GM15510 (cell line): ENCODE measurements around the gene UNC13D.
A peak's percentile ranks its signal among the peaks of the same experiment; 100 is the strongest.

Source experiments
- POLR2A ChIP-seq: IDR thresholded peaks from 3 replicates; pipeline ENCODE4 v1.6.1; 2011; ENCODE audit warnings: borderline replicate concordance; ENCODE audit not compliant: insufficient read length; ENCODE audit errors: extremely low read depth

The UNC13D gene

DNA sequence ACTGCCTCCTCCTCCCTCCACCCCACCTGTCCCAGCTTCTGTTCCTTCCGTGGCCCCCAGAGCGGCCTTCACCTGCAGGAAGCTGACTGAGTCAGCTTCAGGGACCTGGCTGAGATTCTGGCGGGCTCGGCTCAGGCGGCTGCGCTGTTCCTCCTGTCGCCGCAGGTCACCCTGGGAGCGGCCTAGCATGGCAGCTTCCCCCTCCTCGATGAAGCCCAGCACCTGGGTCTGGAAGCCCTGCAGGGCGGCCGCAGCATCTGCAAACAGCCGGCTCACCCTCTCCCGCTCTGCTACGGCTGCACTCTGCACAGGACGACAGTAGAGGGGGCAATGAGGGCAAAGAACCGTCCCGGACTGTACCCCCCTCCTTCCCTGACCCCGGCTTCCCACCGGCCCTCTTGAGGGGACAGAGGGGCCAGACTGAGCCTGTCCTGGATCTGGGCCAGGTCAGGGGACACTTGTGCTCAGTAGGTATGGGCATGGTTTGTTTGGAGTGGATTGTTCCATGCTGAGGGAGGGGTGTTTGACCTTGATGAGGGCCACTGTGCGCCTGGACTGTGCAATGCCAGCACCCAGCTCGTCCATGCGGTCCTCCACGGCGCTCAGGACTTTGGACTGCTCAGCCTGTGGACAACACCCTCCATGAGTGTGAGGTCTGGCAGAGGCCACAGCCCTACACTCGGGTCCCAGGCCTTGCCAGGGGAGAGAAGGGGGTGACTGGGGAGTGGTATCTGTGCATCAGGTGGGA lies 32.2 kb upstream of the UNC13D start:
- TF ChIP-seq POLR2A, result peak; percentile 39

DNA sequence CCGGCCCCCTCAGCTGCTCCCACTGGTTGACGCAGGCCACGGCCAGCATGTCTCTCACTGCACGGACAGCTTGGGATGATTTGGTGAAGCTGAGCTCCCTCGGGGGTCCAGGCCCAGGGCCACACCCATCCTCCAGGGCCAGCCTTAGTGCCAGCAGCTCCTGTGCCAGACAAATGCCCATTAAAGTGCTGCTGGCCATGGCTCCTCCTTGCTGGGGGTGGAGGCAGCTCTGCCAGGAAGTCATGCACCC lies 31.7 kb upstream of the UNC13D start:
- no peak for TF ChIP-seq POLR2A

DNA sequence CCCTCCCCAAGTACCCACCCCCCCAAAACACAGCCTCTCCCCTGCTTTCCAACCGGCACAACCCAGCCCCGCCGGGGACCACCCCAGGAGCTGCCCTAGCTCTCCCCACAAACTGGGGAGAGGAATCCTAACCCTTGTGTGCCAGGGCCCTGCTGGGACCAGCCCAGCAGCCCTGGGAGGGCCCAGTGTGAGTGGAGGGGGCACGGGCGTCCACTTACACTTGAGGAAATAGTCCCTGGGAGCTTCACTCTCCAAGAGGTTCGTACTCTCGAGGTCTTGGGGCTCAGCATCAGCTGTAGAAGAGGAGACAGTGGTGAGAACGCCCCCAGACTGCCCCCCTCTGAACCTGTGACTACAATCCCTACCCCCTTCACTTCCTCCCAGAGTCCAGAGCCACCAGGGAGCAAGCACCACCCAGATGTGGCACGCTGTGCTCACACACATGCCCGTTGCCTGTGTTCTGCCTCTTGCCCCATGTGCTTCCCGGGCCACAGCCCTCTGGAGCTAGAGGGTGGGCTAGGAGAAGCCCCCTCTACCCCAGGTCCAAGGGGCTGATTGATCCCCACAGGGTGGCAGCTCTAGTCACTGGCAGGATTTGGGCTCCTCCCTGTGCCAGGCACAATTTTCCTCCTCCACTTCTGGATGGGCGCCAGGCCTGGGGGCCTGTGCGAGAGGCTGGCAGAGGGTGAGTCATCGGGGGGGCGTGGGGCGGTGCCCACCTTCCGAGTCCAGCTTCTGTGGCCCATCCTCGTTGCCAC lies 31.2 kb upstream of the UNC13D start:
- no peak for TF ChIP-seq POLR2A

DNA sequence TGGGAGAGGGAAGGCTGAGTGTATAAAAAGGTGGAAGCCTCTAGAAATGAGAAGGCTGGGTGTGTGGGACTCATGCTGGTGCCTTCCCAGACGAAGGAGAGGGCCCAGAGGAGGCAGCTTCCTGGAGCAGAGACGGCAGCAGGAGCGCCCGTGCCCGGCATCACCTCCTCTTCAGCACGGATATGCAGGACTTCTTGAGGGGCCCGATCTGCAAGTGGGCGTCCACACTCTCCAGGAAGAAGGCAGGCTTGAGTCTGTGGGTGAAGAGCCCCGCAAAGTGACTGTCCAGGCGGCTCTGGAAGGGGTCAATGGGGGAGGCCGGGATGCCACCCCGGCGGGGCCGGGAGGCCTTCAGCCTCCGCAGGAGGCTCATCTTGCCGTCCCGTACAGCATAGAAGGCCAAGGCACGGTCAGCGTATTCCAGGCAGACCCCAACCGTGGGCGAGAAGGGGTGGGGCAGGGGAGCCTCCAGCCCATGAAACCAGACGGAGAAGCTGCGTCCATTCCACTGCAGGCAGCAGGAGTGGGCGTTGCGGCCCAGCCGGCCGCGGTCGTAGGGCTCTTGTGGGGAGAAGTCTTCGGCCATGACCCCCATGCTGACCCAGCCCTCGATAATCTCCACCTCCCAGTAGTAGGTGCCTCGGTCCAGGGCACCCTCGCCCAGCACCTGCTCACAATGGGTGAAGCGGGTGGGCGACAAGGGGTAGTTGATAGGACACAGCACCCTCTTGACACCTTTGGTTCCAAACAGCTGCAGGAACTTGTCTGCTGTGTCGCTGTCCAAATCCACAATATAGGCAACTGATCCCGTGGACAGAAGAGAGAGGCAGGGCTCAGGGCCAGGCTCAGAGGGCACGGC lies 30.3 kb upstream of the UNC13D start:
- TF ChIP-seq POLR2A, result no peak

DNA sequence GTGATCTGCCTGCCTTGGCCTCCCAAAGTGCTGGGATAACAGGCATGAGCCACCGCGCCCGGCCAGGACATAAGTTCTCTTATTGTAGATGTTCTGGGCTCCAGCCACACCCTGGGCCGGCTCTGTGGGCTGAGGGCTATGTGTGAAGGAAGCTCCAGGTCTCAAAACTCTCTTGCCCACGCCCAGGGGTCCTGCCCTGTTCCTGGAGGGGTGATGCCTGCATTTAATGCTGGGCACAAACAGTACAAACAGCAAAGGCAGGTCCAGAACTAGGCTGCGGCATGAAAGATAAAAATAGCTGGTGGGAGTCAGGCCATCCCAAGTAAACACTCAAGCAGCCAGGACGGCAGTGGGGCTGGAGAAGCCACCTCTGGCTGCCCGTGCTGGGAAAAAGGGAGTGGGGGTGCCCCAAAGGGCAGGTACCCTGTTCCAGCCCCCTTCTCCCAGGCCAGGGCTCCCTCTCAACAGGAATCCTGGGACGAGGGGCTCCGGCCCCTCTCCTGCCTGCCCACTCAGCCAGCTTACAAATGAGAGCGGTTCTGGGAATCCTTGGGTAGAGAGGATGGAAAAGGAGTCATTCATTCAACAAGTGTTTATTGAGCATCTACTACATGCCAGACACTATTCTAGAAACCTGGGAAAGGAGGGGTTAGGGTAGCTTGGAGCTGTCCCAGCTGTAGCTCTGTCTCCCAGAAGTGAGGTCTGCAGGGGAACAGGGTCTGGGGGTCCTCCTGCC lies 29.6 kb upstream of the UNC13D start:
- no peak for TF ChIP-seq POLR2A

DNA sequence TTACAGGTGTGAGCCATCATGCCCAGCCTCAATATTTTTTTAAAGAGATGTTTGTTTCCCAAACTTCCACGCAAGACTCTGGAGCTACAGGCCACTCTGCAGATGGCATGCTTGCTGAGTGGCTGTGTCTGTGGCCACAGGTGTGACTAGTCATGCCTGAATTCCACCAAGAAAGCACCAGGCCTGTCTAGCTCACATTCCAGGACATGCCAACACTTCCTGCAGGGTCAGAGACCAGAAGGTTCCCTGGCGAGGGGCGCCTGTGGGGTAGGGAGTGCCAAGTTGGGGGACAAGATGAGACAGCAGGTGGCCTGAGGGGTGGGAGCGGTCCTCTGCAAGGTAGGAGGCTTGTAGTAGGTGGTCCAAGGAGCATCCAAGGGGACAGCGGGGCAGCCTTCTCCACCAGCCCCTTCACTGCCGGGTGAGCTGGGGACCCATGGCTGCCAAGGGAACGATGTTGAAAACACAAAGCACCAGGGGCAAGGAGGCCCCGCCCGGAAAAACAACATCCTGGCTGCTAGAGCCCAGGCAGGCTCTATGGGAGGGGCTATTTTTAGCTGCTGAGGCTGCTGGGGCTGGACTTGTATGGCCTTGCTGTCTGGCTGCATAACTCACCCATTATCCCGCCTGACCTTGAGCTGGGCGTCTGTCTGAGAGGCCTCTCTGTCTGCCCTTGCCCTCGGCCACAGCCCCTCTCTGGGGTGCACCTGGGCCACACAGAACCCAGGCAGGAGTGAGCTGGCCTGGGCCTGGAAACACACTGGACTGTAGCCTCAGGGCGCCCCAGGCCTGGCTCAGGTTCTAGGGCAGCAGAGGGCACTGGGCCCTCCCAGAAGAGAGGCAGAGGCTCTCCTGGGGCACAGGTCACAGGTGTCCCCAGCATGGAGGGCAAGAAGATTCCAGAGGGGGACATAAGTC lies 28.5 kb upstream of the UNC13D start:
- no peak for TF ChIP-seq POLR2A

DNA sequence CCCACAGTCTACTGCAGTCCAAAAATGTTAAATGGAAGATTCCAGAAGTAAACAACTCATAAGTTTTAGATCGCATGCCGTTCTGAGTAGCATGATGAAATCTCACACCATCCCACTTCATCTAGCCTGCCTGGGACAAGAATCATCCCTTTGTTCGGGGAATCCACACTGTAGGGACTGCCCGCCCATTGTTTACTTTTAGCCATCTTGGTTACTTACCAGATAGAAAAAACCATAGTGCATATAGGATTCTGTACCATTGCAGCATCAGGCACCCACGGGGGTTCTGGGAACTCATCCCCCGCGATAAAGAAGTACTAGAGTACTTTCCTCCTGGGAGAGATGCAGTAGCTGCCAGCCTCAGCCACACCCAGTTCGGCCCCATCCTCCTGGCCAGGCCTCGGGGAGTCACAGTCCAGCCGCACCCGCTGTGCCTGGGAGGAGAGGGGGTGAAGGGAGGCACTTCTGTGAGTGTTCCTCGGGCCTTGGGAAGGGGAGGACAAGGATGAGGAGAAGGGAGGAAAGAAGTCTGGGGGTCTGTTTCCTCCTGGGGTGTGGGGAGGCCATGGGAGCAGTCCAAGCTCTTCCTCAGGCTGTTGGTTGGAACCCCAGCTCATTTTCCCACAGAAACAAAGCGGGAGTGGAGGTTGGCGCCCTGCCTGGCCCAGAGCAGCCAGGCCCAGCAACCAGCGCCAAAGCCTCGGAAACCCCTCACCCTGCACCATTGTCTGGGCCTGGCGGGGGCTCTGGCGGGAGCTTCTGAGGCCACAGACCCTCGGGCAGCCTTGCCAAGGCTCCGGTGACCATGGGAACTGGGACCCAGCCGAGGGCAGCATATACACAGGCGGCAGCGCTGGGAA lies 25.3 kb upstream of the UNC13D start:
- TF ChIP-seq POLR2A, result no peak

DNA sequence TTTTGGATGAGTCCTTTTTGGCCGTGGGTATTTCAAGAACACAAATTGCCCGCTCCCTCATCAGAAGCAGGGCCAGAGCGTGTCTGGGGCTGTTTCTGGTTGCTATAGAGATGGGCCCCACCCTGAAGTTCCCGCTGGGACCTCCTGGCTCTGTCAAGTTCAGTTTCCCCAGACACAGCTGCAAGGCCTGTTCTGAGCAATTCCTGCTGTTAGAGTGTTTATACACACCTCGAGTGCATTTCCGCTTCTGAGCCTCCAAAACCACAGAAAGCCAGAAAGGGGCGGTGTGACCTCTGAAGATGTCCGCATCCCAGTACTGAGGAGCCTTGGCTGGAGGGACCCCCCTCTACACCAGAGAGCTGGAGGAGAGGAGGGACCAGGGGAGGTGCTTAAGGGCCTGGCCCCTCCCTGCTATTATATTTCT lies 20.3 kb upstream of the UNC13D start:
- no peak for TF ChIP-seq POLR2A

DNA sequence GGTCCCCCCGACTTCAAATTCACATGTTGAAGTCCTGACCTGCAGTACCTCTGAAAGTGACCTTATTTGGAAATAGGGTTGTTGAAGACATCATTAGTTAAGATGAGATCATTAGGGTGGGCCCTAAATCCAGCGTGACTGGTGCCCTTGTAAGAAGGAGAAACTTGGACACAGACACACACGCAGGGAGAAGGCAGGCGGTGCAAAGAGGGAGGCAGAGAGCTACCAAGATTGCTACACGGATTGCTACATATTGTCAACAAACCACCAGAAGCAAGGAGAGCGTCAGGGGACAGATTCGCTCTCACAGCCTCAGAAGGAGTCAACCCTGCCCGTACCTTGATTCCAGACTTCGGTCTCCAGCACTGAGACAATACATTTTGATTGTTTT lies 17.7 kb upstream of the UNC13D start:
- TF ChIP-seq POLR2A, result no peak

DNA sequence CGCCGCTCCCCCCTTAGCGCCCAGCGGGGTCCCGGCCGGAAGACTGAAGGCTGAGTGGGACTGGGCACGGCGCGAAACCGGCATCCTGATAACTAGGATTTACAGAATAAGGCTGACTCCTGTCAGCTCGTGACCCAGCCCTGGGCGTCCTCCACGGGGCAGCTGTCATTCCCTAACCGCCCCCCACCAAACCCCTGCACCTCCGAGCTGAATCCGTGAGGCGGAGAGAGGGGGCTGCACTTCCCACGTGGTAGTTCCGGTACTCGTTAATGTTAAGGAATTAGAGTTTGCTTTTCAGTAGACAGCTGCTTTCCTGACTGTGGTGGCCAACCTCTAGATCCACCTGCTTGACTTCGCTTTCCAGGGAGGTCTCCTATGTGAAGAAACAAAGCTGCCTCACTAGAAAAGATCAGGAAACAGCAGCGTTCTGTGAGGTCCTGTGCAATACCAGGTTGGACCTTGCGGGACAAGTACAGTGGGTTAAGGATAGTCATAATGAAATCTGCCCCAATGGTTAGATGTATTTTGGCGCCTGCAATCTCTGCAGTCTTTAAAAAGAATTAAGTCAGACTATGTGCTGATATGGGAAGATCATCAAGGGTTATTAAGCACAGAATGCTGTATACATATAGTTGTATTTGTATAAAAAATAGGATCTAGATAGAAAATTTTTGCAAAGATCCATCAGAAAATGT lies 12.0 kb upstream of the UNC13D start:
- TF ChIP-seq POLR2A, result no peak

DNA sequence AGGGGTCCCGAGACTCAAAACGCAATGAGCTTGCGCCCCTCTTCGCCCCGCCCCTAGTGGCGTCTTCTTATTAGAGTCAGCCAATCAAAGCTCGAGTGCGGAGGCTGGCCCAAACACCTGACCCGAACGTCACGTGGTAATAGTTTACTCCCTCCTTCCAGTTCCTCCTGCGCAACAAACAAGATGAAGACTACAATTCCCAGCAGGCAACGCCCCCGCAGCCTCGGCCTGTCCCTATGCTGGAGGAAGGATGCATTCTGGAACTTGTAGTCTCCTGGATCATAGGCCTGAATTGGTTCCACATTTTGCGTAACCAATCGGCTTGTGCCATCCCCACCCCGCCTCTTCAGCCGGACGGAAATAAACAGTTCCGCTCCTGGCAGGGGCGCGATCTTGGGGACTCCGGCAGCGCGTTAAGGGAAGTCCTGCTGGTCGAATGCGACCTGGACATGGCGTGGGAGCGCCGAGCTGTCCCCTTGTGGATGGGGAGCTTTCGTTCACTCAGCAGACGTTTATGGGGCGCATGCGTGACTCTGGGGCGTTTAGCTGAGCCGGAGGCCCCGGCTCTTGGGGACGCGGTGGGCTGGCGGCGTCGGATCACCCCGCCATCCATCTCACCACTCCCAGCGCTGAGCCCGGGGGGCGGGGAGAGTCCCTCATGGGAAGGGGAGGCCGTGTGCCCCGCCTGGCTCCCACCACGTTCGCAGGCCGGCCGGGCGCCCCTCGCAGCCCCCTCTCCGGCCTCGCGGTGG lies 11.3 kb upstream of the UNC13D start, which contains the start of gene WBP2:
WBP2 (minus strand) TSS at position 26 of the 752 bp plus-strand sequence. CDS start 38 bp downstream, outside the sequence.
- peak; percentile 92 for TF ChIP-seq POLR2A

DNA sequence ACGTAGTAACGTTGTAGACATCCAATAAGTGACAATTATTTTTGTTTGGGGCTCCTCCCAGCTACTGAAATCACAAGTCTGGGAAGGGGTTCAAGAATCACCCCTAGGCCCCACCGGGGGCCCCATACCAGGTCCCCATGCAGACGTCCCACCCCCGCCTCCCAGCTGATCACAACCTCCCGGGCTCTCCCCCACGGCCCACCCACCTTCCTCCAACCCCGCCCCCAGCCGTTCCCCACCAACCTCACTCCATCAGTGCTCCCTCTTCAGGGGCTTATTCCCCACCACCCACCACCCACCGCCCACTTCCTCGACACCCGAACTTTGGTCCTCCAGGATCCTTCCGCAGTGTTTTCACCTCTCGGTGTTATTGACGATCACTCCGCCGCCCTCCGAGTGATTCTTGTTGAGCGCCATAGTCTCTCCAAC lies 10.7 kb upstream of the UNC13D start:
- TF ChIP-seq POLR2A, result no peak

DNA sequence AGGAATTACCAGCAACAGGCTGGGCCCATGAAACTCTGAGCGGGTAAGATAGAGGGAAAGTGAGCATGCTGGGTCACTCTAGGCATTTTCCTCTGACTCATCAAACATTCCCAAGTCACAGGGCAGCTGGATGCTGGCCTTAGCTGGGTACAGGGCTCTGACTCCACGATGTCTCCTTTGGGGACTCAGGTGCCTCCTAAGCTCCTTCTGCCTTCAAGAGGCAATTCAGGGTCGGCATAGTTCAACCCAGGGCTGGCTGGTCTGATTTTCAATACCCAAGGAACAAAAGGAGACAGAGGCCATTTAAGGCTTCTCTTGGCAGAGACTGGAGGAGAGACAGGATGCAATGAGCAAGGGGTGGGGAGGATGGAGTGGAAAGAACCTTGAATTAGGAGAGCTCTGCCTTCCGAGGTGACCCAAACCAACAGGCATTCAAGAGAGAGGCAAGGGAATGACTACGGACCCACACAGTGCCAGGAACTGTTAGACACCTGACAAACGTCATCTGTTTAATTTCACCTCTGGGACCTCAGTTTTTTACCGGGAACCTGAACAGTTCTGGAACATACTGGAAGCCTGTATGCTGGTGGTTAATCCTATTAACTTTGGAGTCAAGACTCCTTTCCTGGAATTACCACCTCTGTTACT lies 10.0 kb upstream of the UNC13D start:
- no peak for TF ChIP-seq POLR2A
